GM12878 (cell line): ENCODE results near the gene NKD1. TPM values are rescaled to one million over a fixed set of nuclear protein-coding genes. Genes with fewer than 3 reads are reported as not detected.

ENCODE experiments used
- ATAC-seq: fragments of 200-7000 bp; cut with Tn5 transposase; 3 replicates; pipeline ENCODE4 v1.9.1; 2020; ENCODE audit warnings: mild to moderate bottlenecking, moderate library complexity
- BruUV-seq: library from RNA; stranded (reverse); fragments of 400-500 nt; replicated peaks from 2 replicates; lab custom pipeline; 2021; lab: Mats Ljungman, UMichigan
- CTCF ChIA-PET: fragments of 300-600 bp; sonication (Branson Sonifier 250); formaldehyde crosslinking; extraction: SDS; loops from one replicate; lab custom pipeline; 2021; ENCODE audit warnings: inconsistent platforms; lab: Yijun Ruan, JAX
- POLR2A ChIA-PET: fragments of 350-600 bp; formaldehyde crosslinking; extraction: SDS; loops from one replicate; lab custom pipeline; 2021; ENCODE audit warnings: inconsistent platforms; lab: Charles Lee
- RAD21 ChIA-PET: fragments of 300-600 bp; sonication (Branson Sonifier 250); formaldehyde crosslinking; loops from one replicate; lab custom pipeline; 2023; ENCODE audit warnings: antibody characterized with exemption; ENCODE audit not compliant: unreplicated experiment; lab: Charles Lee
- SMC1A ChIA-PET: fragments of 300-600 bp; sonication (Branson Sonifier 250); formaldehyde crosslinking; loops from one replicate; lab custom pipeline; 2023; ENCODE audit not compliant: unreplicated experiment, uncharacterized antibody; lab: Charles Lee
- DNase-seq: peaks from one replicate; pipeline ENCODE4 v3.0.0-alpha.2; 2011; ENCODE audit warnings: low read depth, low spot score
- FAIRE-seq: peaks from 3 replicates; lab custom pipeline; 2011; peaks lifted over from hg19 to GRCh38; lab: Jason Lieb, UNC
- H2AFZ ChIP-seq: 2 replicates; pipeline ENCODE4 v1.6.0; 2011; ENCODE audit warnings: low read depth, low read length, control low read depth; ENCODE audit not compliant: control insufficient read depth
- H3K27ac ChIP-seq: 2 replicates; pipeline ENCODE4 v1.5.1; 2011; ENCODE audit warnings: control low read depth; ENCODE audit not compliant: control insufficient read depth, insufficient read depth
- H3K27me3 ChIP-seq, 2 experiments: replicated peaks in 1 of 2; 2 replicates each; pipeline versions ENCODE4 v1.6.0 to v1.6.1; 2011; ENCODE audit warnings: low read length in 1 of 2; ENCODE audit not compliant: control insufficient read depth in 2 of 2, insufficient read depth in 2 of 2
- H3K36me3 ChIP-seq, 2 experiments: 2 replicates each; pipeline ENCODE4 v1.5.1; 2011; ENCODE audit warnings: low read length in 1 of 2; ENCODE audit not compliant: control insufficient read depth in 2 of 2, insufficient read depth in 2 of 2
- H3K4me1 ChIP-seq: 2 replicates; pipeline ENCODE4 v1.6.1; 2011; ENCODE audit warnings: mild to moderate bottlenecking, low read length, moderate library complexity, mixed read lengths; ENCODE audit not compliant: control insufficient read depth, insufficient read depth
- H3K4me2 ChIP-seq: 2 replicates; pipeline ENCODE4 v1.6.0; 2011; ENCODE audit warnings: control low read depth; ENCODE audit not compliant: control insufficient read depth, insufficient read depth
- H3K4me3 ChIP-seq: fragments of 200-600 bp; sonication (generic); 2 replicates; pipeline ENCODE4 v1.5.1; 2016
- H3K79me2 ChIP-seq: 2 replicates; pipeline ENCODE4 v1.6.0; 2011; ENCODE audit warnings: low read length; ENCODE audit not compliant: control insufficient read depth, insufficient read depth
- H3K9ac ChIP-seq: 2 replicates; pipeline ENCODE4 v1.8.0; 2011; ENCODE audit warnings: low read length, control low read depth, mixed read lengths; ENCODE audit not compliant: control insufficient read depth, insufficient read depth
- H3K9me3 ChIP-seq: replicated peaks from 3 replicates; pipeline ENCODE4 v1.5.1; 2011; ENCODE audit warnings: mild to moderate bottlenecking, low read length; ENCODE audit not compliant: control insufficient read depth, insufficient read depth
- H4K20me1 ChIP-seq: 2 replicates; pipeline ENCODE4 v1.6.0; 2011; ENCODE audit not compliant: control insufficient read depth, insufficient read depth
- BRCA1 ChIP-seq: IDR thresholded peaks from 2 replicates; pipeline ENCODE4 v1.6.1; 2011; ENCODE audit warnings: low read depth, low read length, improper control_type of control experiment
- CEBPB ChIP-seq, 2 experiments: fragments of 150-350 bp in 1 of 2; IDR thresholded peaks; 2 replicates each; pipeline ENCODE4 v1.6.1; 2012 to 2014; ENCODE audit warnings: low read depth in 2 of 2, low read length in 2 of 2, borderline replicate concordance in 1 of 2, inconsistent platforms in 1 of 2
- HDAC6 ChIP-seq: fragments of 200-600 bp; sonication (generic); IDR thresholded peaks from one replicate; pipeline ENCODE4 v1.8.0; 2017; ENCODE audit warnings: antibody characterized with exemption; ENCODE audit not compliant: unreplicated experiment
- PML ChIP-seq: IDR thresholded peaks from 2 replicates; pipeline ENCODE4 v1.6.1; 2012; ENCODE audit warnings: low read length, inconsistent platforms
- POLR2AphosphoS2 ChIP-seq: IDR thresholded peaks from 2 replicates; pipeline ENCODE4 v1.6.1; 2011; ENCODE audit warnings: low read depth, mild to moderate bottlenecking, low read length, improper control_type of control experiment, moderate library complexity
- RBBP5 ChIP-seq: fragments of 200-600 bp; sonication (generic); conservative IDR thresholded peaks from 2 replicates; pipeline ENCODE4 v1.6.1; 2016
- SIX5 ChIP-seq: IDR thresholded peaks from 2 replicates; pipeline ENCODE4 v1.6.1; 2011; ENCODE audit warnings: mild to moderate bottlenecking, low read depth, low read length, moderate library complexity; ENCODE audit not compliant: severe bottlenecking
- SREBF2 ChIP-seq: IDR thresholded peaks from 2 replicates; pipeline ENCODE4 v1.6.1; 2012; ENCODE audit warnings: mild to moderate bottlenecking, low read length
- TAF1 ChIP-seq: IDR thresholded peaks from 2 replicates; pipeline ENCODE4 v1.6.1; 2011; ENCODE audit warnings: mild to moderate bottlenecking, low read depth, low read length, borderline replicate concordance
- TBL1XR1 ChIP-seq: IDR thresholded peaks from 2 replicates; pipeline ENCODE4 v1.6.1; 2012; ENCODE audit warnings: low read depth, low read length, improper control_type of control experiment
- WGBS: methylation state at CpG from one replicate; pipeline ENCODE4 v1.1.6; 2016; ENCODE audit warnings: low lambda C conversion rate; ENCODE audit not compliant: insufficient replicate concordance, insufficient coverage; ENCODE audit errors: missing lambda C conversion rate; 5-methylcytosine and 5-hydroxymethylcytosine counted together
- in situ Hi-C: fragments of 300-500 bp; cut with MboI; formaldehyde crosslinking; loops from 9 replicates; pipeline ENCODE4 v1.14.3; 2018; ENCODE audit warnings: mixed read lengths
- intact Hi-C: fragments of 100-400 bp; cut with micrococcal nuclease; formaldehyde crosslinking; loops from one replicate; pipeline ENCODE4 v1.14.2; 2022; ENCODE audit not compliant: unreplicated experiment
- polyA plus RNA-seq, 11 experiments: library from polyadenylated mRNA; depleted of rRNA in 4 of 11; unstranded in 6 of 11; stranded (reverse) in 5 of 11; fragments of >200 nt; fragmentation: Nextera tagmentation in 4 of 11; fragmentation: Illumina TruSeq in 1 of 11; extraction: Ambion mirVana in 4 of 11; extraction: Trizol in 1 of 11; gene quantifications; 1 replicate in 1 of 11; 2 replicates in 10 of 11; pipeline versions ENCODE4 v1.2.1 to v1.2.3, GENCODE V29; 2011 to 2016; ENCODE audit warnings: inconsistent platforms in 2 of 11, missing spikeins in 2 of 11, low read depth in 1 of 11
- total RNA-seq, 4 experiments: library from RNA; depleted of rRNA in 3 of 4; stranded (reverse); fragments of >200 nt in 3 of 4; fragmentation: Illumina TruSeq in 1 of 4; extraction: Trizol in 1 of 4; gene quantifications; 2 replicates each; pipeline versions ENCODE4 v1.2.1 to v1.2.3, GENCODE V29; 2013 to 2021
- TF ChIP-seq, protein P1 (sequence below): fragments of 450-650 bp; IDR thresholded peaks from 2 replicates; pipeline ENCODE4 v1.6.1; 2017; ENCODE audit warnings: mild to moderate bottlenecking, low read depth, inconsistent platforms; ENCODE audit not compliant: poor library complexity, severe bottlenecking
- TF ChIP-seq, protein P2 (sequence below): fragments of 450-650 bp; IDR thresholded peaks from 2 replicates; pipeline ENCODE4 v1.6.1; 2018; ENCODE audit warnings: mild to moderate bottlenecking, low read depth, moderate library complexity; ENCODE audit not compliant: partially characterized antibody

Gene NKD1
- total and polyA plus RNA-seq, 10 of the 15 experiments (the other 5 are each of a cell fraction or from before 2014, with no cell fraction given) = under 0.01 to 0.49 (median 0.04) TPM; not detected in 2

DNA sequence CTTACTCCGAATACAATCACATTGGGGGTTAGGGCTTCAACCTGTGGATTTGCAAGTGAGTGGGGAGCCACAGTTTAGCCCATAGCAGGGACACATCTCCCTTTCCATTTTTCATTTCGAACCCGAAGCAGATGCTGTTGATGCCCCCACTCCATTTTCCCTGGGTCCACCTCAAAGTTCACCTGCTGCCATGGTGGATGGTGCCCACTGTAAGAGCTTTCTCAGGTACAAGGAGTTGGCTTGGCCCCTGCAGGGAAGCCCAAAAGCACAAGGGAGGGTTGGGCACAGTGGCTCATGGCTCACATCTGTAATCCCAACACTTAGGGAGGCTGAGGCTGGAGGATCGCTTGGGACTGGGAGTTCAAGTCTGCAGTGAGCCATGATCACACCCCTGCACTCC lies 81.1 kb downstream of the NKD1 start:
- no peaks in the 10 kb centered on the region for H3K36me3 ChIP-seq
- intact Hi-C loops (no loop called here), in situ Hi-C loops (no loop called here)
- H3K9ac ChIP-seq = no peak overlapping the region
- no peaks in the 10 kb centered on the region for H3K27me3 ChIP-seq
- no peaks in the 10 kb centered on the region for H3K79me2 ChIP-seq
- no peak for DNase-seq
- RAD21 ChIA-PET = no interaction called here
- H3K9me3 ChIP-seq = no peaks in the 10 kb centered on the region
- ATAC-seq = no peak
- no peaks in the 10 kb centered on the region for H4K20me1 ChIP-seq
- CTCF ChIA-PET = interaction anchor here (1.0 to 2.6 kb wide), 2 partner anchors 177 kb away, joined by 3 to 7 read pairs; no protein-coding TSS in a partner anchor
- no TSS peak for BruUV-seq
- H2AFZ ChIP-seq = no peak overlapping the region
- H3K27ac ChIP-seq = no peak overlapping the region
- H3K4me2 ChIP-seq = no peak overlapping the region
- no peak overlapping the region for H3K4me3 ChIP-seq
- SMC1A ChIA-PET = no interaction called here
- 53% methylated on average over 4 of the region's 4 CpGs for WGBS
- peaks cover 4% of the 10 kb centered on the region for H3K4me1 ChIP-seq
- FAIRE-seq = no peak
- TF ChIP-seq CEBPB (IDR thresholded peaks at IDR 0.05; ENCODE audit: borderline replicate concordance in 1 of 2, low read depth in 2 of 2, low read length in 2 of 2) (no peak), SREBF2 (no peak), RBBP5 (no peak), TAF1 (no peak)
- POLR2A ChIA-PET = no interaction called here

DNA sequence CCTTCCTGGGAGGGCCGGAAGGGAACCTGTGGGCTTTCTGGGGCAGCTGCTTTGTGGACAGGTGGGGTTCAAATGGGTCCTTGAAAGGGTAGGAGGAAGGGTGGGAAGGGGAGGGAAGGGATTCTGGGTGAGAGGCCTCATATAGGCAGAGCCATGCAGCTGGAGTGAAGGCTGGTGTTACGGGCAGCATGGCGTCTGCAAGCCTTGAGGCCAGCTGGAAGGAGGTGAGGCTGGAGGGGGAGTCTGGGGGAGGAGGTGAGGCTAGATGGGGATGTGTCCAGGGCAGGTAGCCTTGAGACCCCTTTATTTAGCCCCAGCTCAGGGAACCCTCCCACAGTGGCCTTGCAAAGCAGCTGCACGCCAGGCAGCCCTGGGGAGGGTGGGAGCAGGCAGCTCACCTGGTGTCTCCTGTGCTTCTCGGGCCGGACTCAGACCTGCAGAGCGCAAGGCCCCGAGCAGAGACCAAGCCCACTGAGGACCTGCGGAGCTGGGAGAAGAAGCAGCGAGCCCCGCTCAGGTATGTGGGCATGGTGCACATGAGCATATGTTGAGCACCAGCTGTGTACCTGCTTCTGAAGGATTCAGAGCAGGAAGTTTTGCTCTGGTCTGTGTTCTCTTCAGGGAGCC lies 82.3 kb downstream of the NKD1 start:
- in situ Hi-C loops = no loop called here
- CTCF ChIA-PET = interaction anchor here (1.0 kb wide), 1 partner anchor 176 kb away, joined by 3 read pairs; no protein-coding TSS in a partner anchor
- Histone ChIP-seq H4K20me1 (no peaks in the 10 kb centered on the region), H3K4me1 (peaks cover 4% of the 10 kb centered on the region), H3K27me3 (no peaks in the 10 kb centered on the region), H3K27ac (no peak overlapping the region), H3K4me3 (no peak overlapping the region), H3K9me3 (no peaks in the 10 kb centered on the region), H3K9ac (no peak overlapping the region), H3K36me3 (no peaks in the 10 kb centered on the region)
- FAIRE-seq = no peak
- SMC1A ChIA-PET = no interaction called here
- DNase-seq = no peak
- WGBS = 42% methylated on average over 9 of the region's 11 CpGs
- TF ChIP-seq BRCA1 (no peak), SIX5 (no peak), POLR2AphosphoS2 (no peak), TBL1XR1 (no peak), PML (no peak), HDAC6 (no peak)
- TF ChIP-seq, protein P1, sequence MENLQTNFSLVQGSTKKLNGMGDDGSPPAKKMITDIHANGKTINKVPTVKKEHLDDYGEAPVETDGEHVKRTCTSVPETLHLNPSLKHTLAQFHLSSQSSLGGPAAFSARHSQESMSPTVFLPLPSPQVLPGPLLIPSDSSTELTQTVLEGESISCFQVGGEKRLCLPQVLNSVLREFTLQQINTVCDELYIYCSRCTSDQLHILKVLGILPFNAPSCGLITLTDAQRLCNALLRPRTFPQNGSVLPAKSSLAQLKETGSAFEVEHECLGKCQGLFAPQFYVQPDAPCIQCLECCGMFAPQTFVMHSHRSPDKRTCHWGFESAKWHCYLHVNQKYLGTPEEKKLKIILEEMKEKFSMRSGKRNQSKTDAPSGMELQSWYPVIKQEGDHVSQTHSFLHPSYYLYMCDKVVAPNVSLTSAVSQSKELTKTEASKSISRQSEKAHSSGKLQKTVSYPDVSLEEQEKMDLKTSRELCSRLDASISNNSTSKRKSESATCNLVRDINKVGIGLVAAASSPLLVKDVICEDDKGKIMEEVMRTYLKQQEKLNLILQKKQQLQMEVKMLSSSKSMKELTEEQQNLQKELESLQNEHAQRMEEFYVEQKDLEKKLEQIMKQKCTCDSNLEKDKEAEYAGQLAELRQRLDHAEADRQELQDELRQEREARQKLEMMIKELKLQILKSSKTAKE = no peak
- TF ChIP-seq, protein P2, sequence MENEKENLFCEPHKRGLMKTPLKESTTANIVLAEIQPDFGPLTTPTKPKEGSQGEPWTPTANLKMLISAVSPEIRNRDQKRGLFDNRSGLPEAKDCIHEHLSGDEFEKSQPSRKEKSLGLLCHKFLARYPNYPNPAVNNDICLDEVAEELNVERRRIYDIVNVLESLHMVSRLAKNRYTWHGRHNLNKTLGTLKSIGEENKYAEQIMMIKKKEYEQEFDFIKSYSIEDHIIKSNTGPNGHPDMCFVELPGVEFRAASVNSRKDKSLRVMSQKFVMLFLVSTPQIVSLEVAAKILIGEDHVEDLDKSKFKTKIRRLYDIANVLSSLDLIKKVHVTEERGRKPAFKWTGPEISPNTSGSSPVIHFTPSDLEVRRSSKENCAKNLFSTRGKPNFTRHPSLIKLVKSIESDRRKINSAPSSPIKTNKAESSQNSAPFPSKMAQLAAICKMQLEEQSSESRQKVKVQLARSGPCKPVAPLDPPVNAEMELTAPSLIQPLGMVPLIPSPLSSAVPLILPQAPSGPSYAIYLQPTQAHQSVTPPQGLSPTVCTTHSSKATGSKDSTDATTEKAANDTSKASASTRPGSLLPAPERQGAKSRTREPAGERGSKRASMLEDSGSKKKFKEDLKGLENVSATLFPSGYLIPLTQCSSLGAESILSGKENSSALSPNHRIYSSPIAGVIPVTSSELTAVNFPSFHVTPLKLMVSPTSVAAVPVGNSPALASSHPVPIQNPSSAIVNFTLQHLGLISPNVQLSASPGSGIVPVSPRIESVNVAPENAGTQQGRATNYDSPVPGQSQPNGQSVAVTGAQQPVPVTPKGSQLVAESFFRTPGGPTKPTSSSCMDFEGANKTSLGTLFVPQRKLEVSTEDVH = no peak
- TF ChIP-seq, all 136 proteins: peak for 0
- H3K4me2 ChIP-seq = no peak overlapping the region
- ATAC-seq = no peak
- ChIA-PET POLR2A (no interaction called here), RAD21 (interaction anchor here (1.2 kb wide), 1 partner anchor 116 kb away, joined by 3 read pairs; no protein-coding TSS in a partner anchor)
- no peaks in the 10 kb centered on the region for H3K79me2 ChIP-seq
- intact Hi-C loops = no loop called here
- H2AFZ ChIP-seq = no peak overlapping the region
- no TSS peak for BruUV-seq
